Nephron progenitor cell (in vitro differentiated cells): ENCODE results near the gene GALNT18.
A peak's percentile ranks its signal among the peaks of the same experiment; 100 is the strongest.

Experiments used
- DNase-seq: peaks from one replicate; pipeline ENCODE4 v3.0.0; 2021
- H3K27ac Mint-ChIP-seq: 2 replicates; pipeline ENCODE4 v1.8.0; 2021; ENCODE audit warnings: mild to moderate bottlenecking, moderate library complexity, mixed read lengths
- H3K27me3 Mint-ChIP-seq: 2 replicates; pipeline ENCODE4 v1.8.0; 2021; ENCODE audit warnings: mild to moderate bottlenecking, low read depth, mixed read lengths; ENCODE audit not compliant: poor library complexity
- H3K36me3 Mint-ChIP-seq: 2 replicates; pipeline ENCODE4 v1.8.0; 2021; ENCODE audit warnings: low read depth, mixed read lengths
- H3K4me1 Mint-ChIP-seq: 2 replicates; pipeline ENCODE4 v1.8.0; 2021; ENCODE audit warnings: mixed read lengths
- H3K4me3 Mint-ChIP-seq: 2 replicates; pipeline ENCODE4 v1.8.0; 2021; ENCODE audit warnings: mild to moderate bottlenecking, moderate library complexity, mixed read lengths
- H3K9me3 Mint-ChIP-seq: 2 replicates; pipeline ENCODE4 v1.8.0; 2021; ENCODE audit warnings: mild to moderate bottlenecking, moderate library complexity, mixed read lengths
- CTCF ChIP-seq: fragments of 200-600 bp; sonication (generic); IDR thresholded peaks from 2 replicates; pipeline ENCODE4 v1.5.0; 2021; ENCODE audit warnings: antibody characterized with exemption

The GALNT18 gene

DNA sequence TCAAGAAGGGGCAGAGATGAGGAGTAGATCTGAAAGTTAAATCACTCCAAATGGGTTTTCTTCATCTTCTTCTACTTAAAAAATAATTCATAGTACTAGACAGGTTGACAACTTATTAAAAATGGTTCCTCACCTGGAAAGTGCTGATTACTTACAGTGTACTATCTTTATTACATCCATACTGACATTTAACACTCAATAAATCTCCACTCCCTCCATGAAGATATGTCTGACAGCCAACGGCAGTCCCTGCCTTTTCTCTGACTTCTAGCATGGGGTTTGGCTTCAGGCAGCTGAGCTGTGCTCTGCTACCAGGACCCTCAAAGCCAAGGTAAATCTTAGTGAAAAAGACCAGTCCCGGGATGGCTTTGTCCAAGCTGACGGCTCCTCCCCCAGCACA lies 135.4 kb downstream of the GALNT18 start:
- no peak overlapping the region for H3K4me3 Mint-ChIP-seq
- H3K36me3 Mint-ChIP-seq: no peaks in the 10 kb centered on the region
- no peak for DNase-seq
- TF ChIP-seq CTCF: no peak
- no peaks in the 10 kb centered on the region for H3K9me3 Mint-ChIP-seq
- peaks cover 17% of the 10 kb centered on the region for H3K4me1 Mint-ChIP-seq
- H3K27ac Mint-ChIP-seq: no peak overlapping the region
- H3K27me3 Mint-ChIP-seq: peaks cover 26% of the 10 kb centered on the region

GRCh38 chr11:11486002-11486401 lies 135.8 kb downstream of the GALNT18 start:
- TF ChIP-seq CTCF: no peak
- Mint-ChIP-seq H3K4me1 (peaks cover 17% of the 10 kb centered on the region), H3K9me3 (no peaks in the 10 kb centered on the region), H3K27ac (no peak overlapping the region), H3K36me3 (no peaks in the 10 kb centered on the region), H3K4me3 (no peak overlapping the region), H3K27me3 (peaks cover 27% of the 10 kb centered on the region)
- DNase-seq: no peak

DNA sequence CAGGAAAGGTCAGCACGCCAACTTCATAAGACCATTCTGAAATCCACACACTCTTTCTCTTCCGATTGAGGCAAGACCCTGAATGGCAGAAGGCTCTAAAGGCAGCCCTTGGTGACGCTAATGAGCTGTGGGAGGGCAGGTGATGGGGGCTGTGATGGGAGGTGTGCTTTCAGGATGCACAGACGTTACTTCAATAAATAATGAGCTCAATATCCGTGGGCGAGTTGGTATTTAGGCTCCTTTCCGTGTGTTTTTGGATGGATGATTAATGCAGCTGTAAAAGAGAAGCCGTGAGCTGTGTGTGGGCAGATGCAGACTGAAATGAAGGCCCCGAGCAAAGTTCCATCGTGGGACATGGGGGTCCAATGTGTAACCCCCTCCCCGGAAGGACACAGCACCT lies 138.2 kb downstream of the GALNT18 start:
- H3K27me3 Mint-ChIP-seq: peaks cover 35% of the 10 kb centered on the region
- peak overlapping the region; percentile 9 for H3K27ac Mint-ChIP-seq
- DNase-seq: no peak
- H3K4me3 Mint-ChIP-seq: no peak overlapping the region
- TF ChIP-seq CTCF: no peak
- H3K4me1 Mint-ChIP-seq: peaks cover 21% of the 10 kb centered on the region
- H3K36me3 Mint-ChIP-seq: no peaks in the 10 kb centered on the region
- no peaks in the 10 kb centered on the region for H3K9me3 Mint-ChIP-seq

GRCh38 chr11:11482730-11483129 lies 139.1 kb downstream of the GALNT18 start:
- H3K4me3 Mint-ChIP-seq: no peak overlapping the region

DNA sequence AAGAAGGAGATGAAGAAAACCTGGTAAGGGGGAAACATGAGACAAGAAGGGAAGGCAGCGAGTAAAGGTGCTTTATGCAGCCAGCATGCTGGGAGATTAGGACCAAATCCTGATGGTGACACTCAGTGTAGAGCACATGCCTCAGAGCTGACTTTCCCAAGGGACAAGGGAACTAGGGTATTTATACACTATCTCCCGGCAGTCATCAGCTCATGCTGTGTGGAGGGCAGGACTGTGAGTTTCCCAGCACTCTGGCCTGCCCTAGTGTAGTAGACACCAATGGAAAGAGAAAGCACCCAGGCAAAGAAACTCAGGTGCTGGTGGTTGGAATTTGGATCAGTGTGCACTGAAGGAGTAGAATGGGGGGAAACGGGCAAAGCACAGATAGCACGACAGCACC lies 140.4 kb downstream of the GALNT18 start:
- H3K9me3 Mint-ChIP-seq: no peaks in the 10 kb centered on the region
- H3K27ac Mint-ChIP-seq: no peak overlapping the region
- peaks cover 44% of the 10 kb centered on the region for H3K4me1 Mint-ChIP-seq
- no peak for TF ChIP-seq CTCF
- peaks cover 29% of the 10 kb centered on the region for H3K27me3 Mint-ChIP-seq
- H3K36me3 Mint-ChIP-seq: no peaks in the 10 kb centered on the region
- no peak for DNase-seq
- H3K4me3 Mint-ChIP-seq: no peak overlapping the region

More at GRCh38 chr11:11482730-11483129, 139.1 kb downstream of the GALNT18 start:
- no peaks in the 10 kb centered on the region for H3K9me3 Mint-ChIP-seq
- peaks cover 29% of the 10 kb centered on the region for H3K27me3 Mint-ChIP-seq
- DNase-seq: no peak
- H3K4me1 Mint-ChIP-seq: peaks cover 30% of the 10 kb centered on the region
- no peak for TF ChIP-seq CTCF
- no peaks in the 10 kb centered on the region for H3K36me3 Mint-ChIP-seq
- H3K27ac Mint-ChIP-seq: no peak overlapping the region

DNA sequence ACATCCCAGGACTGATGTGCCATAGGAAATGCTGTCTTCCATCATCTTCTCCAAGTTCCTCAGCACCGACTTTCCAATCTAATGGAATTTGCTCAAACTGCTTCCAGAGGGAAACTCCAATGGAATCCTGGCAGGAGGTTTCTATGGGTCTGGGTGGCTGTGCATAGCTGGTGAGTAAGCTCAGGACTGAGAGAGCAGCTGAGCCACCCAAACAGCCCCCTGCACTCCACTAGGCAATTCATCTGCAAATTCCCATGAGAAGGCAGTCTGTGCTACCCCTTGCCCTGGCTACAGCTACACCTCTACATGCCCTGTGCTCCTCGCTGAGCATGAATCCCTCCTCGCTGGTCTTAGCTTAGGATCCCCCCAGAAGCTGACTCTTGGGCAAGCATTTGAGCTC lies 140.8 kb downstream of the GALNT18 start:
- H3K9me3 Mint-ChIP-seq: no peaks in the 10 kb centered on the region
- H3K36me3 Mint-ChIP-seq: no peaks in the 10 kb centered on the region
- no peak overlapping the region for H3K27ac Mint-ChIP-seq
- peaks cover 48% of the 10 kb centered on the region for H3K4me1 Mint-ChIP-seq
- H3K4me3 Mint-ChIP-seq: no peak overlapping the region
- DNase-seq: no peak
- peaks cover 28% of the 10 kb centered on the region for H3K27me3 Mint-ChIP-seq
- TF ChIP-seq CTCF: no peak
